HS-27A (cell line): ENCODE results near the gene EP400.

Experiments used
- DNase-seq: peaks from one replicate; pipeline ENCODE4 v3.0.0-alpha.2; 2012; ENCODE audit warnings: low read depth, missing footprints

EP400 gene

GRCh38 chr12:132020292-132020691, 70.5 kb downstream of the EP400 start:
- no peak for DNase-seq

DNA sequence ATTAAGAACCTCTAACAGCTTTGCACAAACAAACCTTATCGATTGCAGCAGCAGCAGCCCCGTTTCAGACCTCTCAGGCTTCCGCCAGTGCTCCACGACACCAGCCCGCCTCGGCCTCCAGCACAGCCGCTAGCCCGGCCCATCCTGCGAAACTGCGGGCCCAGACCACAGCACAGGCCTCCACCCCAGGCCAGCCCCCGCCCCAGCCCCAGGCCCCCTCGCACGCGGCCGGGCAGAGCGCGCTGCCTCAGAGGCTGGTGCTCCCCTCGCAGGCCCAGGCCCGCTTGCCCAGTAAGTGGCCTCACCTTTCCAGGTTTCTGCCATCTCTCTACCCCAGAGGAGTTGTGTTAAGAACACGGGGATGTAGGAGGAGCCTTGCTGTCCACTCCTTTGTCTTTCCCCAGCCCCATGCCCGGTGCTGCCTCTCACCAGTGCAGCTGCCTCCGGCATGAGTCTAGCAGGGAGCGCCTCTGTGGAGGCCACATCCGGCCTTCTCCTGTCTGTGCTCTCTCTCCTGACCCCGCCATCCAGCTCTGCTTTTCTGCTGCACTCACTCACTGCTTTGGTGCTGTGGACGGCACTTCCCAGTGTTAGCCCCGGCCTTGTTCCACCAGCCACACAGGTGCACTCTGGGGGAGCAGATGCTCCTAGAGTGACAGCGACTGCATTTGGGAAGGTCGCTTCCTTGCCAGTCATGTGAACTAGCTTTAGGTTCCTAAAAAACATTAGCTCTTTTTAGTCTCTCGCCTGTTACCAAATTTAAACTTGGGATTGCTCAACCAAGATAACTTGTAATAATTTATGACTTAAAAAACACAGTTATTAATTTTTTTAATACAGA, 71.5 kb downstream of the EP400 start:
- DNase-seq, result no peak

- no peak for DNase-seq
Measured at GRCh38 chr12:132021965-132022364, 72.2 kb downstream of the EP400 start.

GRCh38 chr12:132023658-132024057, 73.9 kb downstream of the EP400 start:
- no peak for DNase-seq

- DNase-seq, result no peak
Measured at GRCh38 chr12:132024758-132025157, 75.0 kb downstream of the EP400 start.

GRCh38 chr12:132025526-132025925, 75.8 kb downstream of the EP400 start:
- DNase-seq, result no peak

DNA sequence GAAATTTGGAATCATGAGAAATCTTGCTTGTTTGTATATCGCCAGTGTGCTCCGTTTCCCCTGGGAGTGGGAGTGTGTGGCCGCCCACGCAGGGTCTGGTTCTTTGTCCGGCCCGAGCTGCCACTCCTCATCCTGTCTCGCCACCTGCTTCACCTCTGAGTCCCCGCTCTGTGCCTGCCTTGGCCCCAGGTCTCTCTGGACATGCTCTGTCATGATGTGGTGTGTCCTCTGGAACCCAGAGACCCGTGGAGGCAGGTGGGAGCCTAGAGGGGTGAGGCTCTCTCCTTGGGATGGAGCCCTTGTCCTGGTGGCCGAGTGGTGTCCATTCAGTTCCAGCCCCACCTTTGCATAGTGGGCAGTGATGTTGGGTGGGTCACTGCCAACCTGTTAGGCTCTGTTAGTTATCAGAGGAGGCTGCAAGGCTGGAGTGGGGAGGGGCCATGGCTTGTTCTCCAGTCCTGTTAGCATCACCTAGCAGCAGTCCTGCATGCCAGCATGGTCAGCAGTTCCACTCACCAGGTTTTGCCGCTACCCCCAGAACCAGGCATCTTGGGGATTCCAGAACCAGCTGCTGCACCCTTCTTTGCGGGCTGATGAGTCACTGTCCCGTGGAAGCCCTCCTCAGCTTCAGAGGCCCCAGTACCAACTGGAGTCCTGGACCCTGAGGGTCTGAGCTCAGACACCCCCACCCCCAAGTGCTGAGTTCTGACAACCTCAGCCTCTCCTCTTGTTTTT, 76.5 kb downstream of the EP400 start:
- DNase-seq, result no peak

DNA sequence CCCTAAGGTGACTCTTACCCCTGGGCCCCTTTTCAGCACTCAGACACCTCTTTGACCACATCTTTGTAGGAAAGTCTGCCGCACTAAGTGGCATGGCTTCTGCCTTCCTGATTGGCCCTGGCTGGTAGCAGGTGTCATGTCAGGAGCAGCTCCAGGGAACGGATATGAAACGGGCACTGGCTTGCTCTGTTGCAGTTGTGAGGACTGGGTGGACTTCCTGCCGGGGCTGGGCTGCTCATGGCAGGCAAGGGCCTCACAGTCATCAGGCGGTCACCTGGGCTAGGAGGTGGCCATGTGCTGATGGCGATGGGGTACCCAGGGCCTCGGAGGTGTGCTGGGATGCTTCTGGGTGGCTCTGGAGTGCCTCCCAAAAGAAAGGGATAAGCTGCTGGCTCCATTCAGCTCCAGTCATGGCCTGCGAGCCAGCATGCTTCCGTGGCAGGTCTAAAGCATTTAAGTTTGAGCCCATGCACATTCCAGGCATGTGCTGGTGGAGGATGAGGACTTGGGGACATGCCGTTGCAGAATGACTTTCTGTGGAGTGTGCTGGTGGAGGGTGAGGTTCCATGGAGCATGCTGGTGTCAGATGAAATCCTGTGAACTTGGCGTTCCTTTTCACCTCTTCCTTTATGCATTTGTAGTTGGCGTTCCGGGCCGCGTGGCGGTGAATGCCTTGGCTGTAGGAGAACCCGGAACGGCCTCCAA, 77.2 kb downstream of the EP400 start:
- no peak for DNase-seq

DNA sequence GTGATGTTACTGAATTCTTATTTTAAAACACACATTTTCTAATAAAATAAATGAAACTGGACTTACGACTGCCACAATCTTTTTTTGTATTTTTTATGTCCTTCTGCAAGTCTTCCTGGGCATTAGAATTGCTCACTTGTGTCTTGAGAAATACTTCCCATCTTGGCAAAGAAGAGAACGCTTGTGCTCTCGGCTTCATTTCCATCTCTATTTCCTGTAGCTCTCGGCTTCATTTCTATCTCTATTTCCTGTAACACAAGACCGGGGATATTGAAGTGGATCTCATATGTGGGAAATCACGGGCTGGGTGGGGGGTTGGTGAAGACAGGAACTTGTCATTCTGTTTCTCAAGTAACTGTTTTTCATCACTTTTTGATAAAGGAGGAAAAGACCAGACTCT, 77.9 kb downstream of the EP400 start:
- no peak for DNase-seq

- DNase-seq, result no peak
Measured at GRCh38 chr12:132028111-132028510, 78.4 kb downstream of the EP400 start.

GRCh38 chr12:132029503-132030300, 80.0 kb downstream of the EP400 start:
- no peak for DNase-seq

DNA sequence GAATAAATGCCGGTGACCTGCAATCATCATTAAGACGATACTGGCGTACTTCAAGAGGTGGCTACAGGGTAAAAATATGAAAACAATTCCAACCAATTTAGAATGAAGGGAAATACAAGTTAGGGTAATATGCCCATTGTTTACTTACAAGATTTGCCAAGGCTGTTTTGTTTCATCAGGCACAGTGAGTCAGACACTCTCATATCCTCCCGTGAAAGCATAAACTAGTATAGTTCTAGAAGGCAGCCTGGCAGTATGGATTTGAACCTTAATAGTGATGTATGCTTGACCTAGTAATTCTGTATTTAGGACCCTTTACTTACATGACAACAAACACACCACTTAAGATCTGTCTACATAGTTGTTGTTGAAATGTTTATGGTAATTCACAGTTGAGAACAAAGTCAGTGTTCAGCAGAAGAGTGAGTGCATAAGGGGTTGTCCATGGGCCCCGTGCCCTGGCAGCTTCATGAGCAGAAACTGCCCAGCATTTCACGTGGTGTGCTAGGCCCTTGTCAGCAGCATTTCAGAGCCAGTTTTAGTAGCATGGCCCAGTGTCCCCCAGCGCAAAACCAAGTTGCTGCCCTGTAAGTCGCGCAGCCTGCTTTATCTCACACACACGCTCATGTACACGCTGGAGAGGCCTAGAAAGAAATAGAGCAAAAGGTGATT, 80.8 kb downstream of the EP400 start:
- no peak for DNase-seq

DNA sequence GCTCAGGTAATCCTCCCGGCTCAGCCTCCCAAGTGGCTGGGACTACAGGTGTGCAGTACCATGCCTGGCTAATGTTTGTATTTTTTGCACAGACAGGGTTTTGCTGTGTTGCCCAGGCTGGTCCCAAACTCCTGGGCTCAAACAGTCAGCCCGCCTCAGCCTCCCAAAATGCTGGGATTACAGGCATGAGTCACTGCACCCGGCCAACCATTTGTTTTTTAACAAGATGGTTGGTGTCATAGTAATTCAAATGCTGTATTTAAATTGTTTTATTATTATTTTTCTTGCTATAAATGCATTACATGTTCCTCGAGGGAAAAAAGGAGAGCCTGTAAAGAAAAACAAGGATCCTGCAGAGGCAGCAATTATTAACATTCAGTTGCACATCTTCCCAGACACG, 83.9 kb downstream of the EP400 start:
- no peak for DNase-seq

DNA sequence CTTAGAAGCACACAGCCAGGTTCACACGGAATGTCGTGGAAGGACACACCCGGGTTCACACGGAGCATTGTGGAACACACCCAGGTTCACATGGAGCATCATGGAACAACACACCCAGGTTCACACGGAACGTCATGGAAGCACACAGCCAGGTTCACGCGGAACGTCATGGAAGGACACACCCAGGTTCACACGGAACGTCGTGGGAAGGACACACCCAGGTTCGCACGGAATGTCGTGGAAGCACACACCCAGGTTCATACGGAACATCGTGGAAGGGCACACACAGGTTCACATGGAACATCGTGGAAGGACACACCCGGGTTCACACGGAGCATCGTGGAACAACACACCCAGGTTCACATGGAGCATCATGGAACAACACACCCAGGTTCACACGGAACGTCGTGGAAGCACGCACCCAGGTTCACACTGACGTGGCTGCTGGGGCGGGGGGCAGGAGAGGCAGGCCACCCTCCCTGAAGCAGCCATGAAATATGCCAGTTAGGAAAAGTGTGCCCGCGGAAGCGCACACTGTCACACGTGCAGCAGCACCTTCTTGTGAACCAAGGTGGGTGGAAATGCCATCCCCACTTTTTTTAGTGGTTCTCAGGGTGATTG, 86.4 kb downstream of the EP400 start:
- no peak for DNase-seq

- no peak for DNase-seq
Measured at GRCh38 chr12:132040906-132041606, 91.3 kb downstream of the EP400 start.

DNA sequence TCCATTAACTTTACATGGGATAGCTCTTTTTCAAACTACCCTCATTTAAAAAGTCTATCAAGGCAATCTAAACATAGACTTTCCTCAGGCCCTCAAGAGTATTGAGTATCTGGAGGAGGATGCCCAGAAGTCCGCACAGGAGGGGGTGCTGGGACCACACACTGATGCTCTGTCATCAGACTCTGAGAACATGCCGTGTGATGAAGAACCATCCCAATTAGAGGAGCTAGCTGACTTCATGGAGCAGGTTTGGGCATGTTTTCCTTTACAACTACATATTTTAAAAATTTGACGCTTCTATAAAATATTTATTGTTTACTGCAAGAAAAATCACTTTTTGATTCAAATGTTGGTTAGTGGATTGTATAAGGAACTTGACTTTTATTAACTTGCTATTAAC, 93.5 kb downstream of the EP400 start:
- no peak for DNase-seq

GRCh38 chr12:132043770-132044467, 94.2 kb downstream of the EP400 start:
- DNase-seq, result no peak

DNA sequence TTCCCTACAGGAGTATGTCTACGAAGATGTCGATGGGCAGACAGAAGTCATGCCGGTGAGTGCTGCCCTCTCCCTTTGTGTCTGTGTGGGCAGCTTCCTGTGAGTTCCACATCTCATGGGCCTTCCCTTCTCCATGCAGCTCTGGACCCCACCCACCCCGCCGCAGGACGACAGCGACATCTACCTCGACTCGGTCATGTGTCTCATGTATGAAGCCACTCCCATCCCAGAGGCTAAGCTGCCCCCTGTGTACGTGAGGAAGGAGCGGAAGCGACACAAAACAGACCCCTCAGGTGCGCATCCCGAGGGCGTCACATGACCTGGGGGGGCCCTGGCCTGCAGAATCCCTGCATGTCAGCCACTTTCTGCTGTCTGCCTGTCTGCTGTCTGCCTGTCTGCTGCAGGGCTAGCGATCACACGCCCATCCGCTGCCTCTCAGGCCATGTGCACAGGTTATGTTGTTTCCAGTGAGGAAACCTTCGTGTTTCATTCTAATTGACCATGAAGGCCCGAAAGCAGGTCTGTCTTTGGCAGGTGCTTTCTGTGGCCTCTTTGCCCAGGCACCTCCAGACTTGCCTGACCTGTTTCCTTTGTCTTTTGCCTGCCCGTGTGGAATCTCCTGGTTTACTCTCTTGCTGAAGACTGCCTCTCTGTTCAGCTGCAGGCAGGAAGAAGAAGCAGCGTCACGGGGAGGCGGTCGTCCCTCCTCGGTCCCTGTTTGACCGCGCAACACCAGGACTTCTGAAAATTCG, 95.1 kb downstream of the EP400 start:
- no peak for DNase-seq

DNA sequence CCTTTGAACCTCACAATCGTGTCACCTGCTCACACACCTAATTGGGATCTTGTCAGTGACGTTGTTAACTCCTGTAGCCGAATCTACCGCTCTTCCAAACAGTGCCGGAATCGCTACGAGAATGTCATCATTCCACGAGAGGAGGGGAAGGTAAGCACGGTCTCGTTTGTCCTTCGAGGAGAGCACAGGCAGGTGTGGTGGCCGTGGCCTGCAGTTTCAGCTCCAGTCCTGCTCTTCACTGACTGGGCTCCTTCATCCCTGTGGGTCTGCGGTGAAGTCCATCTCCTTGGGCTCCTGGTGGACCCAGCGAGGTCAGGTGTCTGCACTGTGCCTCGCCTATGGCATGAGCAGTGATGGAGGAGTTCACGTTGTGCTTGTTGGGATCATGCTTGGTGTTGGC, 96.0 kb downstream of the EP400 start:
- no peak for DNase-seq
